ENCODE measurements around the gene COL6A1. TPM values are rescaled to one million over a fixed set of nuclear protein-coding genes. Genes with fewer than 3 reads are reported as not detected.

Gene COL6A1
- total RNA-seq, 1 experiment from 2014 or later = 193 TPM

- Histone ChIP-seq H3K4me2 (ENCODE audit: insufficient read depth, insufficient read length, low read length) (no peak overlapping the region), H4K5ac (ENCODE audit: insufficient read length, low read depth, low read length) (no peak overlapping the region), H3K18ac (ENCODE audit: insufficient read length, low read depth, low read length) (no peak overlapping the region), H3K9me3 (ENCODE audit: control insufficient read depth, low read depth, low read length) (no peaks in the 10 kb centered on the region), H2BK20ac (ENCODE audit: low read depth, low read length, poor library complexity, severe bottlenecking) (no peak overlapping the region), H3K23ac (ENCODE audit: insufficient read length, low read depth, low read length) (no peak overlapping the region), H3K14ac (ENCODE audit: insufficient read depth, low read length) (no peak overlapping the region), H2BK120ac (ENCODE audit: low read depth, low read length, poor library complexity, severe bottlenecking) (no peak overlapping the region), H4K20me1 (ENCODE audit: control insufficient read depth, insufficient read depth, insufficient read length) (no peaks in the 10 kb centered on the region), H3K79me1 (ENCODE audit: insufficient read depth, low read depth, low read length, poor library complexity, severe bottlenecking) (no peaks in the 10 kb centered on the region), H3K27me3 (ENCODE audit: insufficient read depth, low read length) (no peaks in the 10 kb centered on the region), H2AFZ (ENCODE audit: low read length) (no peak overlapping the region), H3K9ac (ENCODE audit: extremely low read depth, insufficient read length, low read length) (no peak overlapping the region), H3K79me2 (ENCODE audit: insufficient read depth, low read length) (0 out of 2 replicates have a peak, but pooled peaks cover 1% of the 10 kb centered on the region), H4K91ac (ENCODE audit: insufficient read length, low read depth, low read length) (no peak overlapping the region), H3K56ac (ENCODE audit: insufficient read length, low read depth, low read length) (no peak overlapping the region), H3T11ph (ENCODE audit: low read length) (no peak overlapping the region), H2BK12ac (ENCODE audit: insufficient read length, low read depth, low read length) (no peak overlapping the region), H2BK15ac (ENCODE audit: low read depth, low read length) (no peak overlapping the region), H3K27ac (ENCODE audit: insufficient read length, low read depth, low read length) (no peak overlapping the region), H3K23me2 (ENCODE audit: insufficient read length, low read depth, low read length, poor library complexity, severe bottlenecking) (no peaks in the 10 kb centered on the region), H2BK5ac (ENCODE audit: insufficient read length, low read length) (no peak overlapping the region), H3K4me1 (ENCODE audit: insufficient read depth, low read length) (no peaks in the 10 kb centered on the region), H3K4ac (ENCODE audit: low read depth, low read length) (no peak overlapping the region), H2AK5ac (ENCODE audit: insufficient read length, low read length) (no peak overlapping the region), H4K8ac (replicated peaks; ENCODE audit: insufficient read length, low read depth, low read length) (no peak overlapping the region)
- no peaks in the 10 kb centered on the region; a peak in 2 of 5 replicates for H3K9me3 Mint-ChIP-seq
- H3K4me1 Mint-ChIP-seq = no peaks in the 10 kb centered on the region
- H3K27me3 Mint-ChIP-seq (ENCODE audit: low read depth) = peaks cover 15% of the 10 kb centered on the region
- WGBS (ENCODE audit: extremely low coverage, insufficient read length, low lambda C conversion rate) = no CpG with 5 or more reads among the region's 4 CpGs
- TF ChIP-seq CTCF (conservative IDR thresholded peaks at IDR 0.05) = no peak
- peak overlapping the region in 1 of 3 experiments; percentile 86; a peak in 1 of 7 replicates for H3K27ac Mint-ChIP-seq
- no peak for DNase-seq
- no peak overlapping the region for H3K4me3 Mint-ChIP-seq
- peaks cover 0 to 2% (median 0%) of the 10 kb centered on the region in 3 experiments; a peak in 1 of 7 replicates for H3K36me3 Mint-ChIP-seq (ENCODE audit: insufficient read depth in 1 of 3, low read depth in 3 of 3)
Observed at GRCh38 chr21:46017695-46018094, 36.1 kb downstream of the COL6A1 start.
